K562 (cell line): Measurements from ENCODE around the gene PPP1R12C. TPM values are rescaled to one million over a fixed set of nuclear protein-coding genes. Genes with fewer than 3 reads are reported as not detected.

Experiments
- ATAC-seq: fragments of 200-7000 bp; cut with Tn5 transposase; 3 replicates; pipeline ENCODE4 v1.9.1; 2020; ENCODE audit warnings: moderate library complexity
- BruUV-seq: library from RNA; stranded (reverse); fragments of 400-500 nt; replicated peaks from 2 replicates; lab custom pipeline; 2021; lab: Mats Ljungman, UMichigan
- CTCF ChIA-PET: fragments of 300-600 bp; formaldehyde crosslinking; extraction: SDS; loops from one replicate; lab custom pipeline; 2021; ENCODE audit warnings: low intra/inter-chr PET ratio; lab: Yijun Ruan, JAX
- POLR2A ChIA-PET: fragments of 300-600, 350-650 bp; sonication (Branson Sonifier 250); formaldehyde crosslinking; extraction: SDS; loops from one replicate; lab custom pipeline; 2021; ENCODE audit warnings: antibody characterized with exemption, inconsistent platforms; lab: Yijun Ruan, JAX
- DNase-seq, 4 experiments: peaks; one replicate each; pipeline versions ENCODE4 v3.0.0 to v3.0.0-alpha.2; 2011 to 2018; ENCODE audit warnings: low spot score in 3 of 4, mixed read lengths in 3 of 4; ENCODE audit errors: extremely low read depth in 1 of 4
- FAIRE-seq: peaks from 2 replicates; lab custom pipeline; 2011; peaks lifted over from hg19 to GRCh38; lab: Jason Lieb, UNC
- H2AFZ ChIP-seq: 2 replicates; pipeline ENCODE4 v1.6.0; 2011; ENCODE audit warnings: low read depth, low read length, control low read depth, inconsistent platforms
- H3K27ac ChIP-seq: fragments of 200-600 bp; 3 replicates; pipeline ENCODE4 v1.8.0; 2011; ENCODE audit warnings: low read depth, mild to moderate bottlenecking, control low read depth, inconsistent platforms, low read length, moderate library complexity, mixed read lengths; ENCODE audit errors: extremely low read depth
- H3K27me3 ChIP-seq, 2 experiments: fragments of 300-600 bp in 1 of 2; 2 replicates in 1 of 2; 3 replicates in 1 of 2; pipeline versions ENCODE4 v1.6.0 to v1.8.0; 2011; ENCODE audit warnings: inconsistent platforms in 2 of 2, low read length in 2 of 2, mild to moderate bottlenecking in 1 of 2, mixed read lengths in 1 of 2, moderate library complexity in 1 of 2; ENCODE audit not compliant: control insufficient read depth in 2 of 2, insufficient read depth in 2 of 2
- H3K36me3 ChIP-seq: fragments of 300-600 bp; 3 replicates; pipeline ENCODE4 v1.8.0; 2011; ENCODE audit warnings: mild to moderate bottlenecking, low read length, inconsistent platforms; ENCODE audit not compliant: control insufficient read depth, insufficient read depth
- H3K4me1 ChIP-seq, 2 experiments: fragments of 200-600 bp in 1 of 2; replicated peaks in 1 of 2; 2 replicates in 1 of 2; 3 replicates in 1 of 2; pipeline versions ENCODE4 v1.5.1 to v1.8.0; 2011; ENCODE audit warnings: inconsistent platforms in 2 of 2, low read length in 2 of 2, mild to moderate bottlenecking in 1 of 2, mixed read lengths in 1 of 2, moderate library complexity in 1 of 2; ENCODE audit not compliant: control insufficient read depth in 2 of 2, insufficient read depth in 2 of 2
- H3K4me2 ChIP-seq: 2 replicates; pipeline ENCODE4 v1.6.1; 2011; ENCODE audit warnings: low read length, control low read depth, inconsistent platforms, mixed read lengths; ENCODE audit not compliant: insufficient read depth
- H3K4me3 ChIP-seq: fragments of 200-600 bp; sonication (generic), shearing (Covaris generic); 2 replicates; pipeline ENCODE4 v1.5.1; 2016; ENCODE audit warnings: control low read depth, inconsistent platforms
- H3K79me2 ChIP-seq: fragments of 200-600 bp; 3 replicates; pipeline ENCODE4 v1.8.0; 2011; ENCODE audit warnings: low read length, inconsistent platforms; ENCODE audit not compliant: control insufficient read depth, insufficient read depth
- H3K9ac ChIP-seq, 2 experiments: 2 replicates each; pipeline versions ENCODE4 v1.6.0 to v1.6.1; 2011; ENCODE audit warnings: low read depth in 2 of 2, low read length in 2 of 2, control low read depth in 1 of 2, inconsistent platforms in 1 of 2, mild to moderate bottlenecking in 1 of 2, mixed read lengths in 1 of 2; ENCODE audit not compliant: insufficient read depth in 1 of 2
- H3K9me1 ChIP-seq: one replicate; pipeline ENCODE4 v1.6.0; 2011; ENCODE audit warnings: inconsistent platforms, mild to moderate bottlenecking, low read length, moderate library complexity; ENCODE audit not compliant: control insufficient read depth, insufficient read depth
- H3K9me3 ChIP-seq: replicated peaks from 2 replicates; pipeline ENCODE4 v1.5.1; 2011; ENCODE audit warnings: low read depth, low read length, inconsistent platforms; ENCODE audit not compliant: control insufficient read depth, insufficient read depth
- H4K20me1 ChIP-seq: replicated peaks from 2 replicates; pipeline ENCODE4 v1.6.1; 2011; ENCODE audit warnings: low read length, inconsistent platforms, mixed read lengths; ENCODE audit not compliant: control insufficient read depth, insufficient read depth
- HDAC2 ChIP-seq: fragments of 450-650 bp; IDR thresholded peaks from 2 replicates; pipeline ENCODE4 v1.6.1; 2016; ENCODE audit warnings: mild to moderate bottlenecking
- SAP30 ChIP-seq: fragments of 200-600 bp; sonication (generic); IDR thresholded peaks from 2 replicates; pipeline ENCODE4 v1.6.1; 2012; ENCODE audit warnings: borderline replicate concordance, low read depth, mild to moderate bottlenecking, moderate library complexity, low read length, control low read depth, inconsistent platforms; ENCODE audit not compliant: insufficient read depth, poor library complexity, severe bottlenecking
- SRF ChIP-seq, 2 experiments: fragments of 250-450, 450-650 bp in 1 of 2; sonication (Bioruptor Pico) in 1 of 2; sonication (generic) in 1 of 2; formaldehyde crosslinking; IDR thresholded peaks; 2 replicates each; pipeline versions ENCODE4 v1.5.0 to v1.5.1; 2020 to 2022; ENCODE audit warnings: mild to moderate bottlenecking in 1 of 2, missing genetic modification reagents in 1 of 2
- ZNF184 ChIP-seq: sonication (generic); formaldehyde crosslinking; IDR thresholded peaks from 2 replicates; pipeline ENCODE4 v1.5.0; 2020; ENCODE audit warnings: missing genetic modification reagents
- ZNF398 ChIP-seq: fragments of 250-450 bp; sonication (Bioruptor Pico); IDR thresholded peaks from 2 replicates; pipeline ENCODE4 v1.8.0; 2021; ENCODE audit warnings: moderate library complexity, mild to moderate bottlenecking, inconsistent platforms
- WGBS: fragments of 100-300 bp; shearing (Covaris generic); methylation state at CpG from one replicate; pipeline ENCODE4 v1.1.6; 2016; ENCODE audit warnings: low coverage, mixed read lengths; ENCODE audit not compliant: insufficient coverage; ENCODE audit errors: missing lambda C conversion rate; 5-methylcytosine and 5-hydroxymethylcytosine counted together
- in situ Hi-C: fragments of 300-500 bp; cut with MboI; formaldehyde crosslinking; loops from 4 replicates; pipeline ENCODE4 v1.15.0; 2018; ENCODE audit warnings: inconsistent platforms, mixed read lengths
- intact Hi-C: fragments of 100-400 bp; cut with micrococcal nuclease; formaldehyde crosslinking; loops from 2 replicates; pipeline ENCODE4 v1.14.2; 2022
- polyA plus RNA-seq, 8 experiments: library from polyadenylated mRNA; depleted of rRNA in 4 of 8; stranded (reverse) in 5 of 8; unstranded in 3 of 8; fragments of >200 nt; fragmentation: Nextera tagmentation in 2 of 8; fragmentation: Illumina TruSeq in 1 of 8; extraction: Ambion mirVana in 2 of 8; extraction: Trizol in 1 of 8; gene quantifications; 2 replicates each; pipeline versions ENCODE4 v1.2.1 to v1.2.3, GENCODE V29; 2011 to 2014; ENCODE audit warnings: inconsistent platforms in 1 of 8, missing spikeins in 1 of 8
- total RNA-seq, 7 experiments: library from RNA; depleted of rRNA in 6 of 7; stranded (reverse); fragments of >200 nt in 6 of 7; fragmentation: Illumina TruSeq in 2 of 7; extraction: Trizol in 2 of 7; gene quantifications; 2 replicates each; pipeline versions ENCODE4 v1.2.1 to v1.2.3, GENCODE V29; 2011 to 2021; ENCODE audit warnings: low replicate concordance in 1 of 7
- TF ChIP-seq, protein P1 (sequence below): sonication (generic); formaldehyde crosslinking; IDR thresholded peaks from 2 replicates; pipeline ENCODE4 v1.8.1; 2023; ENCODE audit warnings: mild to moderate bottlenecking, missing genetic modification reagents, moderate library complexity
- TF ChIP-seq, protein P2 (sequence below): fragments of 450-650 bp; IDR thresholded peaks from 2 replicates; pipeline ENCODE4 v1.6.1; 2016; ENCODE audit warnings: borderline replicate concordance
- TF ChIP-seq, protein P3 (sequence below), 2 experiments: IDR thresholded peaks; 2 replicates each; pipeline ENCODE4 v1.6.1; 2012; ENCODE audit warnings: improper control_type of control experiment in 2 of 2, low read depth in 2 of 2, low read length in 2 of 2, borderline replicate concordance in 1 of 2

PPP1R12C gene
- total and polyA plus RNA-seq, 9 of the 15 experiments (the other 6 are each of a cell fraction or from before 2014, with no cell fraction given), result 1.8 to 136 (median 33.7) TPM

DNA sequence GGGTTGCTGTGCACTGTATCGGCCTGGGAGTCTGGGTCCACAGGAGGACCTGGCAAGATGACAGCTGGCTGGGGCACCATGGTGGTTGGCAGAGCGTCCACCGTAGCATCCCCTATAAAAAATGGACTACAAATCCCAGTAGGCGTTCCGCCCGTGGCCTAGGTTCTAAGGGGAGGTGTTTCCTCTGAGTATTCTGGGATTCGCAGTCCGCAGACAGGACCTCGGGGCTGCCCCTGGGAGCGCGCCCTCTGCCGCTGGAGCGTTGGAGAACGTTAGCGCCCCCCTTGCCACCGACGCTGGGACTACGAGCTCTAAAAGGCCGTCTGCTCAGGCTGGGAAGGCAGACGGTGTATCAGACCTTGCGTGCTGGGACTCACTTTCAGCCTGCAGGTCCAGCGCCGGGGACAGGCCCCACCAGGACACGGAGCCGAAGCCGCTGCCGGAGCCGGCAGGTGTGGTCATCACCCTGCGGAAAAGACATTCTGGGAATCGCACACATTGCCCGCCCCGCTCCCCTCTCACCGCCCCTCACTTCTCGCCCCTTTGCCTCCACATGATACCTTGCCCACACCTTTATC is 48.6 kb upstream of the PPP1R12C start:
- 2% methylated on average over 34 of the region's 34 CpGs for WGBS
- TF ChIP-seq, protein P1, sequence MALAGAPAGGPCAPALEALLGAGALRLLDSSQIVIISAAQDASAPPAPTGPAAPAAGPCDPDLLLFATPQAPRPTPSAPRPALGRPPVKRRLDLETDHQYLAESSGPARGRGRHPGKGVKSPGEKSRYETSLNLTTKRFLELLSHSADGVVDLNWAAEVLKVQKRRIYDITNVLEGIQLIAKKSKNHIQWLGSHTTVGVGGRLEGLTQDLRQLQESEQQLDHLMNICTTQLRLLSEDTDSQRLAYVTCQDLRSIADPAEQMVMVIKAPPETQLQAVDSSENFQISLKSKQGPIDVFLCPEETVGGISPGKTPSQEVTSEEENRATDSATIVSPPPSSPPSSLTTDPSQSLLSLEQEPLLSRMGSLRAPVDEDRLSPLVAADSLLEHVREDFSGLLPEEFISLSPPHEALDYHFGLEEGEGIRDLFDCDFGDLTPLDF (CRISPR knock-in tag), result peak; percentile 42; the same call in 1 of the 2 replicates
- 0 out of 4 replicates have a peak, but pooled peaks of 1 of the 2 experiments have one; percentile 43 for TF ChIP-seq SRF (CRISPR knock-in tag; IDR thresholded peaks at IDR 0.05)
- TF ChIP-seq, protein P2, sequence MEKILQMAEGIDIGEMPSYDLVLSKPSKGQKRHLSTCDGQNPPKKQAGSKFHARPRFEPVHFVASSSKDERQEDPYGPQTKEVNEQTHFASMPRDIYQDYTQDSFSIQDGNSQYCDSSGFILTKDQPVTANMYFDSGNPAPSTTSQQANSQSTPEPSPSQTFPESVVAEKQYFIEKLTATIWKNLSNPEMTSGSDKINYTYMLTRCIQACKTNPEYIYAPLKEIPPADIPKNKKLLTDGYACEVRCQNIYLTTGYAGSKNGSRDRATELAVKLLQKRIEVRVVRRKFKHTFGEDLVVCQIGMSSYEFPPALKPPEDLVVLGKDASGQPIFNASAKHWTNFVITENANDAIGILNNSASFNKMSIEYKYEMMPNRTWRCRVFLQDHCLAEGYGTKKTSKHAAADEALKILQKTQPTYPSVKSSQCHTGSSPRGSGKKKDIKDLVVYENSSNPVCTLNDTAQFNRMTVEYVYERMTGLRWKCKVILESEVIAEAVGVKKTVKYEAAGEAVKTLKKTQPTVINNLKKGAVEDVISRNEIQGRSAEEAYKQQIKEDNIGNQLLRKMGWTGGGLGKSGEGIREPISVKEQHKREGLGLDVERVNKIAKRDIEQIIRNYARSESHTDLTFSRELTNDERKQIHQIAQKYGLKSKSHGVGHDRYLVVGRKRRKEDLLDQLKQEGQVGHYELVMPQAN, result peak; percentile 90
- no peak for TF ChIP-seq ZNF184 (CRISPR knock-in tag)
- TF ChIP-seq, protein P3, sequence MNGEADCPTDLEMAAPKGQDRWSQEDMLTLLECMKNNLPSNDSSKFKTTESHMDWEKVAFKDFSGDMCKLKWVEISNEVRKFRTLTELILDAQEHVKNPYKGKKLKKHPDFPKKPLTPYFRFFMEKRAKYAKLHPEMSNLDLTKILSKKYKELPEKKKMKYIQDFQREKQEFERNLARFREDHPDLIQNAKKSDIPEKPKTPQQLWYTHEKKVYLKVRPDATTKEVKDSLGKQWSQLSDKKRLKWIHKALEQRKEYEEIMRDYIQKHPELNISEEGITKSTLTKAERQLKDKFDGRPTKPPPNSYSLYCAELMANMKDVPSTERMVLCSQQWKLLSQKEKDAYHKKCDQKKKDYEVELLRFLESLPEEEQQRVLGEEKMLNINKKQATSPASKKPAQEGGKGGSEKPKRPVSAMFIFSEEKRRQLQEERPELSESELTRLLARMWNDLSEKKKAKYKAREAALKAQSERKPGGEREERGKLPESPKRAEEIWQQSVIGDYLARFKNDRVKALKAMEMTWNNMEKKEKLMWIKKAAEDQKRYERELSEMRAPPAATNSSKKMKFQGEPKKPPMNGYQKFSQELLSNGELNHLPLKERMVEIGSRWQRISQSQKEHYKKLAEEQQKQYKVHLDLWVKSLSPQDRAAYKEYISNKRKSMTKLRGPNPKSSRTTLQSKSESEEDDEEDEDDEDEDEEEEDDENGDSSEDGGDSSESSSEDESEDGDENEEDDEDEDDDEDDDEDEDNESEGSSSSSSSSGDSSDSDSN (IDR thresholded peaks at IDR 0.05; ENCODE audit: borderline replicate concordance in 1 of 2, low read depth in 2 of 2, low read length in 2 of 2), result no peak
- TF ChIP-seq ZNF398 (CRISPR knock-in tag), result no peak
- peak; percentile 44; the same call in 1 of the 2 replicates for TF ChIP-seq HDAC2
- TF ChIP-seq SAP30, result peak; percentile 91

More for the DNA sequence above, 48.6 kb upstream of the PPP1R12C start:
- in situ Hi-C loops, result loop anchor here (25.0 kb wide), 1 partner anchor 971 kb away; the partner anchor contains the start of gene ZNF444
- peak; percentile 47 to 90 (median 68) for DNase-seq
- Histone ChIP-seq H3K79me2 (no peaks in the 10 kb centered on the region), H2AFZ (peak overlapping the region; percentile 83), H3K9ac (peak overlapping the region in 1 of 2 experiments; percentile 89; a peak in 2 of 4 replicates), H3K27me3 (no peaks in the 10 kb centered on the region), H3K4me2 (peak overlapping the region; percentile 81), H3K9me3 (no peaks in the 10 kb centered on the region), H3K4me3 (peak overlapping the region; percentile 54), H3K36me3 (0 out of 3 replicates have a peak, but pooled peaks cover 3% of the 10 kb centered on the region), H4K20me1 (peaks cover 3% of the 10 kb centered on the region), H3K4me1 (peaks cover 0 to 34% of the 10 kb centered on the region in 2 experiments; a peak in 3 of 5 replicates), H3K9me1 (no peaks in the 10 kb centered on the region), H3K27ac (no peak overlapping the region)
- intact Hi-C loops, result no loop called here
- POLR2A ChIA-PET, result interaction anchor here (0.6 to 1.9 kb wide), 6 partner anchors 9 to 242 kb away, joined by 3 to 7 read pairs (median 4); partner anchors contain the start of gene UBE2S
- CTCF ChIA-PET, result interaction anchor here (0.9 kb wide), 1 partner anchor 25 kb away, joined by 4 read pairs; no protein-coding TSS in a partner anchor
- peak; percentile 93 for ATAC-seq
- FAIRE-seq, result no peak
- no TSS peak for BruUV-seq
